Ectodermal cell (in vitro differentiated cells): ENCODE data around the gene GLYATL1. TPM values are rescaled to one million over a fixed set of nuclear protein-coding genes. Genes with fewer than 3 reads are reported as not detected.
A peak's percentile ranks its signal among the peaks of the same experiment; 100 is the strongest.

ENCODE experiments used
- H3K27ac ChIP-seq: 2 replicates; pipeline ENCODE4 v1.7.0; 2013; ENCODE audit warnings: mild to moderate bottlenecking, low read depth, low read length; ENCODE audit not compliant: insufficient read depth, poor library complexity, severe bottlenecking
- H3K27me3 ChIP-seq: 2 replicates; pipeline ENCODE4 v1.7.0; 2013; ENCODE audit warnings: mild to moderate bottlenecking, low read length; ENCODE audit not compliant: insufficient read depth, control insufficient read depth, poor library complexity, severe bottlenecking
- H3K36me3 ChIP-seq: one replicate; pipeline ENCODE4 v1.7.0; 2013; ENCODE audit warnings: low read length; ENCODE audit not compliant: control insufficient read depth, insufficient read depth
- H3K4me1 ChIP-seq: one replicate; pipeline ENCODE4 v1.7.0; 2013; ENCODE audit warnings: low read length; ENCODE audit not compliant: control insufficient read depth, insufficient read depth
- H3K4me3 ChIP-seq: 2 replicates; pipeline ENCODE4 v1.7.0; 2013; ENCODE audit warnings: low read depth, low read length, control low read depth; ENCODE audit not compliant: insufficient read depth
- H3K9me3 ChIP-seq: 2 replicates; pipeline ENCODE4 v1.7.0; 2013; ENCODE audit warnings: mild to moderate bottlenecking, low read length, moderate library complexity; ENCODE audit not compliant: control insufficient read depth
- WGBS, 2 experiments: methylation state at CpG; one replicate each; pipeline ENCODE4 v1.1.7; 2013; ENCODE audit warnings: missing lambda C conversion rate in 2 of 2; 5-methylcytosine and 5-hydroxymethylcytosine counted together
- polyA plus RNA-seq, 4 experiments: library from polyadenylated mRNA; stranded (reverse); fragments of 50-300 nt; gene quantifications; one replicate each; pipeline ENCODE4 v1.2.3, GENCODE V29; 2013

Gene GLYATL1, protein sequence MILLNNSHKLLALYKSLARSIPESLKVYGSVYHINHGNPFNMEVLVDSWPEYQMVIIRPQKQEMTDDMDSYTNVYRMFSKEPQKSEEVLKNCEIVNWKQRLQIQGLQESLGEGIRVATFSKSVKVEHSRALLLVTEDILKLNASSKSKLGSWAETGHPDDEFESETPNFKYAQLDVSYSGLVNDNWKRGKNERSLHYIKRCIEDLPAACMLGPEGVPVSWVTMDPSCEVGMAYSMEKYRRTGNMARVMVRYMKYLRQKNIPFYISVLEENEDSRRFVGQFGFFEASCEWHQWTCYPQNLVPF
- 6.1 TPM for polyA plus RNA-seq (2013, experiment 1 of 4)
- 6.9 TPM for polyA plus RNA-seq (2013, experiment 2 of 4)
- 9.6 TPM for polyA plus RNA-seq (2013, experiment 3 of 4)
- 6.0 TPM for polyA plus RNA-seq (2013, experiment 4 of 4)

DNA sequence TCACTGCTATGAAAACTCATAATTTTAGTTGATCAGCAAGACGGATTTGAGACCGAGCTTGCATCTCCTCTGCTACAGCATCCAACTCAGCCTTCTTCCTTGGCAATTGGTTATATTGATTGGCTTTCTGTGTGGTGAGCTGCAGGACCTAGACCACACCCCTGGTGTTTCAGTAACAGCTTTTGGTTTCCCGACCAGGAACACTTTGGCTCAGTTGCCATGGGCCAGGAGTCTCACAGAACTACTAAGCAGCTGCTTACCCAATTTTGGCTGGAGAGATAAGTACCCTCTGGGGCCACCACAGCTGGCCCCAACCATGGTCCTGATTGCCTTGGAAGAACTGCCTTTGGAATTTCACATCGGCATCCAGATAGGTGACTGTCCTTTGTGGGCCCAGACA lies at the start of gene GLYATL1:
TSS of gene GLYATL1 (plus strand) at position 212 of the 400 bp plus-strand sequence. CDS start 7,600 bp downstream, outside the sequence.
- Histone ChIP-seq H3K9me3 (no peaks in the 10 kb centered on the region), H3K36me3 (no peaks in the 10 kb centered on the region), H3K27ac (no peak within 1 kb of the TSS), H3K27me3 (no peaks in the 10 kb centered on the region), H3K4me3 (no peak within 1 kb of the TSS), H3K4me1 (no peaks in the 10 kb centered on the region)
- WGBS, 2 experiments = 86 to 91% methylated on average over 4 of the region's 4 CpGs

- Histone ChIP-seq H3K27ac (no peak overlapping the region), H3K4me1 (no peaks in the 10 kb centered on the region), H3K27me3 (no peaks in the 10 kb centered on the region), H3K36me3 (no peaks in the 10 kb centered on the region), H3K4me3 (no peak overlapping the region), H3K9me3 (no peaks in the 10 kb centered on the region)
- 43 to 66% methylated on average over 2 of the region's 2 CpGs for WGBS, 2 experiments
Measured at GRCh38 chr11:58893899-58894298, 45.4 kb upstream of the GLYATL1 start.

DNA sequence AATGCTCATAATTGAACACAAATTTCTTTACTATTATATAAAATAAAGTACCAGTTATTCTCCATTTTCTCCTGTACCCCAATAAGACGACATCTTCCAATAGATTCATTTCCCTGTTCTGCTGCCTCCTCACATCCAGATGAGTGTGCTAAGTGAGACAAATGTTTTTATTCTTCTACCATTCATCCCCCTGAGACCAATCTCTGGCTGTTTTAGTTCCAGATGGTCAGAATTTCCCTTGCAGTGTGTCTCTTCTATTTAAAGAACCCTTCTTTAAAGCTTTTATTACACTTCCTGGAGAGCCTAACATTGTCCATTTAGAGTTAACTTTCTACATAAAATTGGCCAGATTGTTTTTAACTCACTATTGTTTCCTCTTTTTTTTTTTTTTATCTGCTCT lies 41.2 kb upstream of the GLYATL1 start:
- Histone ChIP-seq H3K9me3 (no peaks in the 10 kb centered on the region), H3K4me3 (no peak overlapping the region), H3K4me1 (no peaks in the 10 kb centered on the region), H3K27ac (no peak overlapping the region), H3K36me3 (no peaks in the 10 kb centered on the region), H3K27me3 (no peaks in the 10 kb centered on the region)
- 89 to 94% methylated on average over 1 of the region's 1 CpG for WGBS, 2 experiments

DNA sequence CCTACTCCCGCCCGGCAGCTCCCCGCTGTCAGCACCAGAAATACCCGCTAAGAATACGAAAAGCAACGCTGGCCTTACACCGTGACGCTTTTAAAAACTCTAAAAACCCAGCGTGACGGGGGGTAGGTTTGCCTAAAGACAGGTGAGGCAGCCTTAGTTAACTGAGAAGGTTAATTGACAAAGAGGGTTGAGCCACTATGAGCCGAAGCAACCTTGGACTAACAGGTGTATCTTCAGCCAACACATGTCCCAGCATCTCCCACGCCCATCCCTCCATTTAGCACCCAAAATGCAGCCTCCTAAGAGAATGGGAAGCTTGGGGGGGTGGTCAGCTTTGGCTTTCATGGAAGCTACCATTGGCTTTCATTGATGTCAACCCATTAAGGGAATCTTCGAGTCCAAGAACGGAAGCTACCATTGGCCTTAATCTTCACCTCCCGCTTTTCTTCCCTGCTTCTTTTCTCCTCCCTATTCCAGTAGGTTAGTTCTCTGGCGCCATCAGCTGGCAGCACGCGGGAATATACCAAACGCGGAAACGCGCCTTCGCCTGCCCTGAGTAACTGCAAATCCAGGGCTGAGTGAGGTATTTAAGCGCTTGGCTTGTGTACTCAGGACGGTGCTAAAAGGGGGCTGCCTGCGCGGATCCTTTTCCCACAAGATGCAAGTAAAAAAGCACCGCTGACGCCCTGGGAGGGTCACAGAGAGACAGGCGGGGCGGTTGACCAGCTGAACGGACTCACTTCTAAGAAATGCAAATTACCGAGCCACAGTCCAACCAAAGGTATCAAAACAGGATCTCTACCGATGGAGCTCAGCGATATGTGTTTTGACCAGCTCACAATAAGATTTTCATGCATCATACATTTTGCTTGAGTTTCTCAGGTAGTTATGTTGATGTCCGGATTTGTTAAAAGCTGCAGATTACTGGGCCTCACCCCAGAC lies 38.5 kb upstream of the GLYATL1 start:
- 38 to 39% methylated on average over 35 to 36 of the region's 36 CpGs for WGBS, 2 experiments
- Histone ChIP-seq H3K27ac (no peak overlapping the region), H3K4me1 (no peaks in the 10 kb centered on the region), H3K36me3 (no peaks in the 10 kb centered on the region), H3K4me3 (no peak overlapping the region), H3K9me3 (no peaks in the 10 kb centered on the region), H3K27me3 (no peaks in the 10 kb centered on the region)

- Histone ChIP-seq H3K4me3 (no peak overlapping the region), H3K27me3 (peaks cover 12% of the 10 kb centered on the region), H3K9me3 (no peaks in the 10 kb centered on the region), H3K36me3 (no peaks in the 10 kb centered on the region), H3K27ac (no peak overlapping the region), H3K4me1 (no peaks in the 10 kb centered on the region)
- WGBS, 2 experiments = 82 to 100% methylated on average over 1 of the region's 1 CpG
Measured at GRCh38 chr11:58902881-58903280, 36.4 kb upstream of the GLYATL1 start.

DNA sequence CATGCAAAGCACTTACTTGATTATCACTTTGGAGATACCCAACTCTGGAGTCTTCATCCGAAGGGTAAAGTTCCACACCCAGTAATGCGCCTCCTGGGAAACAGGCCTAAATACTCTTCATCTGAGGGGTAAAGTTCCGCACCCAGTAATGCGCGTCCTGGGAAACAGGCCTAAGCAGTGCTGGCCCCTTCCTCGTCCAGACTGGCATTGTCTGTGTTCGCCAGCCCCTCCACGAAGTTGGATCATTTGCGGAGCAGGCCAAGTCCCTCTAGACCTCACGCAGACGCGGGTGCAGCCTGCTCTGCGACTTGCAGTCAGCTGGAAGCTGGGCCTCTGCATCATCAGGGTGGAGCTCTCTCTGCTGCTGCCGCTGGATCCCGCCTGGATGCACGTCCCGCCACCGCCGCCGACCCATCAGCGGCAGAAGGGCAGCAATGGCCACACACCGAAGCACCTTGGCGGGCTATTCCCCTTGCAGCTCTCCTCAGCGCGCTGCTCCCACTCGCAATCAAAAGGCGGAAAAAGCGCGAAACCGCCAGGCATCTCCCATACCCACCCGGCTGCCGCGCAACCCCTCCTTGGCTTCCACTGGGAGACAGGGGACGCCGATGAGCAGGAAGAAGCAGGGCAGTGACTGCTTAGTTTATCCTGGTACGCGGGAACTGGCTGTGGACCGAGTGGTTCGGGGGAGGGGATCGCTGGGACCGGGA lies 34.1 kb upstream of the GLYATL1 start:
- Histone ChIP-seq H3K27ac (no peak overlapping the region), H3K4me3 (peak overlapping the region; percentile 47), H3K9me3 (no peaks in the 10 kb centered on the region), H3K27me3 (peaks cover 12% of the 10 kb centered on the region), H3K4me1 (no peaks in the 10 kb centered on the region), H3K36me3 (no peaks in the 10 kb centered on the region)
- WGBS, 2 experiments = 11% methylated on average over 41 of the region's 41 CpGs

- peaks cover 12% of the 10 kb centered on the region for H3K27me3 ChIP-seq
- no peaks in the 10 kb centered on the region for H3K36me3 ChIP-seq
- H3K27ac ChIP-seq = no peak overlapping the region
- H3K4me3 ChIP-seq = peak overlapping the region; percentile 47
- WGBS, 2 experiments = 16 to 19% methylated on average over 33 of the region's 33 CpGs
- H3K9me3 ChIP-seq = no peaks in the 10 kb centered on the region
- H3K4me1 ChIP-seq = no peaks in the 10 kb centered on the region
Measured at GRCh38 chr11:58905721-58906547, 33.4 kb upstream of the GLYATL1 start.

DNA sequence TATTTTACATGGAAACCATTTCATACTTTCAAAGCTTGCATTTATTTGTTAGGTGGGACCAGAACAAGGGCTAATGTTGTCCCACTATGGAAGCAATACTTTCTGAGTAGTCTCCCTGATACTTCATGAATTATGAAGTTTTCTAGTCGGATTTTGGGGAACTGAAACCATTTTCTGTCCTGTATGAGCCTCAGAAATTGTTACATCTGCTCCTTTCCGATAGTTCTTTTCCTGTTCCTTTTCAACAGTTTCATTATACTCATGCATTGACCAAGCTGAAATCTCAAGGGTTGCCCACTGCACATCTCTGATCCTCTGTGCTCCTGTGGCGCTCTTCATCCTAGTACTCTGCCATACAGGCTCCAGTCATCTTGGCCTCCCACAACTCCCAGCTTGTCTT lies 31.5 kb upstream of the GLYATL1 start:
- Histone ChIP-seq H3K4me3 (no peak overlapping the region), H3K27me3 (peaks cover 12% of the 10 kb centered on the region), H3K4me1 (no peaks in the 10 kb centered on the region), H3K27ac (no peak overlapping the region), H3K9me3 (no peaks in the 10 kb centered on the region), H3K36me3 (no peaks in the 10 kb centered on the region)
- 91 to 94% methylated on average over 3 of the region's 3 CpGs for WGBS, 2 experiments

DNA sequence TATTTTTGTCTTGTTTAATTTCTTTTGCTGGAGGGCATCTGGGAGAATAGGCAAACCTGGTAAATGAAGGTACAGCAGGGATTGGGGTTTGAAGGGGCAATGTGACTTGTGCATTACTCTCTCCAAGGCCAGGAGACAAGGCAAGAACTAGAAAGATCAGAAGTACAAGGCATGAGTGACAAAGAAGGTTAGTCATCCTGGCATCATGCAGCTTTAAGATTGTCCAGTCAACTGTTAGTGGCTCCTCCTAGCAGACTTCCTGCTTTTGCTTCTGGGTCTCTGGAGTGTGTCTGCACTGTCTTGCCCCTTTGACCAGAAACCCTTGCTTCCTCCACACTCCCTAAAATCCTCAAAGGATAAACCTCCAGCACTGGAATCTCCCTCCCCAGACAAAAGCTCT lies 27.2 kb upstream of the GLYATL1 start:
- H3K27ac ChIP-seq = no peak overlapping the region
- H3K9me3 ChIP-seq = no peaks in the 10 kb centered on the region
- no peaks in the 10 kb centered on the region for H3K36me3 ChIP-seq
- H3K27me3 ChIP-seq = peaks cover 2% of the 10 kb centered on the region
- no peak overlapping the region for H3K4me3 ChIP-seq
- no peaks in the 10 kb centered on the region for H3K4me1 ChIP-seq
